ENCODE results near the gene ELOVL2. TPM values are rescaled to one million over a fixed set of nuclear protein-coding genes. Genes with fewer than 3 reads are reported as not detected.

The ELOVL2 gene
- polyA plus RNA-seq, 1 donor (not counting 4 experiments of a cell fraction or from before 2014, with no cell fraction given), result 0.05 TPM

DNA sequence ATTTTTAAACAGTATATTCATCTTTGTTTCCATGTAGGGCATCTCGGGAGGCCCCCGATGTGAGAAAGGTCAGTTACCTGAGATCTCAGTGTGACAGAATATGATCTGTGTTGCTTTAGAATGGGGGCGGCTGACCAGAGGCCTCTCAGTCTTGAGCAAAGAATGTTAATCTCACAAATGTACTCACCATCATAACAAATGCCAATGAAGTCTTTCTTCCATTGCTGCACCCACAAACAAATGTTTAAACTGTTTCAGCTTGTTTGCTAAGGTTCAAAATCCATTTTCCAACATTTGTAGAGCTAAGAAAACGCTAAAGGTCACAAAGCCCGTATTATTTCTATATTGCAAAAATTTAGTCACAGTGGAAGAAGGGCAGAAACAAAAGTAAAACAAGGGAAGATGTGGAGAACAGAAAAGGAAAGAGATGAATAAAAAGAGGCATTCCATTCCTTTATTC lies 31.8 kb downstream of the ELOVL2 start:
- dilution Hi-C loops (cut with MboI; ENCODE audit: extremely low pct_ligation_motif_present, low sequenced_read_pairs), result no loop called here

DNA sequence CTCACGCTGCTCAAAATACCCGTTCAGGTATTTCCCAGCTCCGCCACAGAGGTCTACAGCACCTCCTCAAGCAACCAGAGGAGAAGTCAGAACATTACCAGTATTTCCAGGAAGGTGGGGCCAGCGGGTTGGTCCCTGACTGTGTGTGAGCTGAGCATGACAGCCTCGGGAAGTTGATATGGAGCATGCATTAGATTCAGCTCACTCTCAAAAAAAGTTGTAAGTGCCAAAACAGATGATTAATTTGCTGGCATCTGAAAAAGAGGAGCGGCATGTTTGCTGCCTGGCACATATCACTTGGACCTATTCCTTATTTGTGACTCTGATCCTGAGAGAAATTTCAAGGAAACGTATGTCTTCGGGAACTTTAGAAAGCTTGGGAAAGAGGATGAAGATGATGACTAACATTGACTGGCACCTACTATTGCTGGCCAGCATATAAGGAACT lies 32.3 kb downstream of the ELOVL2 start:
- H3K4me3 ChIP-seq (ENCODE audit: control insufficient read depth in 2 of 3, extremely low read depth in 1 of 3, insufficient read depth in 2 of 3, low read depth in 1 of 3, low read length in 3 of 3), result peak overlapping the region in 1 of 3 experiments; percentile 7
- H3K4me2 ChIP-seq (ENCODE audit: control insufficient read depth, extremely low read depth, insufficient read depth, low read depth, low read length), result peak overlapping the region; percentile 58
- no peaks in the 10 kb centered on the region for H3K79me2 ChIP-seq (ENCODE audit: control insufficient read depth, insufficient read depth, low read length)
- H3K36me3 ChIP-seq (ENCODE audit: control insufficient read depth in 2 of 2, extremely low read depth in 1 of 2, insufficient read depth in 2 of 2, low read length in 2 of 2), result no peaks in the 10 kb centered on the region
- H4K20me1 ChIP-seq (ENCODE audit: control insufficient read depth, extremely low read depth, insufficient read depth, low read length), result no peaks in the 10 kb centered on the region
- no peaks in the 10 kb centered on the region for H3K9me1 ChIP-seq (ENCODE audit: control insufficient read depth, extremely low read depth, insufficient read depth, low read length)
- H3K9me3 ChIP-seq (ENCODE audit: control insufficient read depth, low read depth, low read length), result no peaks in the 10 kb centered on the region
- no peak overlapping the region for H3K27ac ChIP-seq (ENCODE audit: control insufficient read depth, insufficient read depth, low read length)
- H2AFZ ChIP-seq (ENCODE audit: control insufficient read depth, low read length), result no peak overlapping the region
- H3K4me1 ChIP-seq (ENCODE audit: control insufficient read depth, extremely low read depth, insufficient read depth, low read length), result peaks cover 38% of the 10 kb centered on the region
- DNase-seq (ENCODE audit: low read depth, low spot score), result no peak
- dilution Hi-C loops (cut with MboI; ENCODE audit: extremely low pct_ligation_motif_present, low sequenced_read_pairs), result no loop called here
- TF ChIP-seq, protein P1, sequence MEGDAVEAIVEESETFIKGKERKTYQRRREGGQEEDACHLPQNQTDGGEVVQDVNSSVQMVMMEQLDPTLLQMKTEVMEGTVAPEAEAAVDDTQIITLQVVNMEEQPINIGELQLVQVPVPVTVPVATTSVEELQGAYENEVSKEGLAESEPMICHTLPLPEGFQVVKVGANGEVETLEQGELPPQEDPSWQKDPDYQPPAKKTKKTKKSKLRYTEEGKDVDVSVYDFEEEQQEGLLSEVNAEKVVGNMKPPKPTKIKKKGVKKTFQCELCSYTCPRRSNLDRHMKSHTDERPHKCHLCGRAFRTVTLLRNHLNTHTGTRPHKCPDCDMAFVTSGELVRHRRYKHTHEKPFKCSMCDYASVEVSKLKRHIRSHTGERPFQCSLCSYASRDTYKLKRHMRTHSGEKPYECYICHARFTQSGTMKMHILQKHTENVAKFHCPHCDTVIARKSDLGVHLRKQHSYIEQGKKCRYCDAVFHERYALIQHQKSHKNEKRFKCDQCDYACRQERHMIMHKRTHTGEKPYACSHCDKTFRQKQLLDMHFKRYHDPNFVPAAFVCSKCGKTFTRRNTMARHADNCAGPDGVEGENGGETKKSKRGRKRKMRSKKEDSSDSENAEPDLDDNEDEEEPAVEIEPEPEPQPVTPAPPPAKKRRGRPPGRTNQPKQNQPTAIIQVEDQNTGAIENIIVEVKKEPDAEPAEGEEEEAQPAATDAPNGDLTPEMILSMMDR (optimal IDR thresholded peaks at IDR 0.05 in 1 of 3, IDR thresholded peaks at IDR 0.05 in 1 of 3, conservative IDR thresholded peaks at IDR 0.05 in 1 of 3; ENCODE audit: extremely low read depth in 1 of 3, insufficient read depth in 2 of 3, low read length in 3 of 3), result peak in 1 of 3 experiments; percentile 21
- TF ChIP-seq EZH2 (IDR thresholded peaks at IDR 0.05; ENCODE audit: low read length), result no peak
- H3K9ac ChIP-seq (ENCODE audit: control insufficient read depth, extremely low read depth, insufficient read depth, low read length), result no peak overlapping the region
- FAIRE-seq, result peak; percentile 92
- H3K27me3 ChIP-seq (ENCODE audit: control insufficient read depth, extremely low read depth, insufficient read depth, low read length), result no peaks in the 10 kb centered on the region

More for the DNA sequence above, 31.8 kb downstream of the ELOVL2 start:
- H3K79me2 ChIP-seq (ENCODE audit: control insufficient read depth, insufficient read depth, low read length), result no peaks in the 10 kb centered on the region
- no peak overlapping the region for H3K4me2 ChIP-seq (ENCODE audit: control insufficient read depth, extremely low read depth, insufficient read depth, low read depth, low read length)
- H2AFZ ChIP-seq (ENCODE audit: control insufficient read depth, low read length), result no peak overlapping the region
- FAIRE-seq, result no peak
- H3K27me3 ChIP-seq (ENCODE audit: control insufficient read depth, extremely low read depth, insufficient read depth, low read length), result no peaks in the 10 kb centered on the region
- no peaks in the 10 kb centered on the region for H3K9me1 ChIP-seq (ENCODE audit: control insufficient read depth, extremely low read depth, insufficient read depth, low read length)
- no peak for DNase-seq (ENCODE audit: low read depth, low spot score)
- no peaks in the 10 kb centered on the region for H3K9me3 ChIP-seq (ENCODE audit: control insufficient read depth, low read depth, low read length)
- H3K9ac ChIP-seq (ENCODE audit: control insufficient read depth, extremely low read depth, insufficient read depth, low read length), result no peak overlapping the region
- H3K4me3 ChIP-seq (ENCODE audit: control insufficient read depth in 2 of 3, extremely low read depth in 1 of 3, insufficient read depth in 2 of 3, low read depth in 1 of 3, low read length in 3 of 3), result no peak overlapping the region
- no peaks in the 10 kb centered on the region for H4K20me1 ChIP-seq (ENCODE audit: control insufficient read depth, extremely low read depth, insufficient read depth, low read length)
- no peak overlapping the region for H3K27ac ChIP-seq (ENCODE audit: control insufficient read depth, insufficient read depth, low read length)
- no peak for TF ChIP-seq EZH2 (IDR thresholded peaks at IDR 0.05; ENCODE audit: low read length)
- TF ChIP-seq, protein P1 (optimal IDR thresholded peaks at IDR 0.05 in 1 of 3, IDR thresholded peaks at IDR 0.05 in 1 of 3, conservative IDR thresholded peaks at IDR 0.05 in 1 of 3; ENCODE audit: extremely low read depth in 1 of 3, insufficient read depth in 2 of 3, low read length in 3 of 3), result no peak
- H3K4me1 ChIP-seq (ENCODE audit: control insufficient read depth, extremely low read depth, insufficient read depth, low read length), result peaks cover 36% of the 10 kb centered on the region
- no peaks in the 10 kb centered on the region for H3K36me3 ChIP-seq (ENCODE audit: control insufficient read depth in 2 of 2, extremely low read depth in 1 of 2, insufficient read depth in 2 of 2, low read length in 2 of 2)
